GM20431 (cell line): Measurements from ENCODE around the gene ACY1.

ENCODE experiments used
- in situ Hi-C: fragments of 300-500 bp; cut with MseI, MboI; formaldehyde crosslinking; loops from one replicate; pipeline ENCODE4 v1.15.0; 2020; ENCODE audit warnings: low sequenced_read_pairs; ENCODE audit not compliant: unreplicated experiment

The ACY1 gene

DNA sequence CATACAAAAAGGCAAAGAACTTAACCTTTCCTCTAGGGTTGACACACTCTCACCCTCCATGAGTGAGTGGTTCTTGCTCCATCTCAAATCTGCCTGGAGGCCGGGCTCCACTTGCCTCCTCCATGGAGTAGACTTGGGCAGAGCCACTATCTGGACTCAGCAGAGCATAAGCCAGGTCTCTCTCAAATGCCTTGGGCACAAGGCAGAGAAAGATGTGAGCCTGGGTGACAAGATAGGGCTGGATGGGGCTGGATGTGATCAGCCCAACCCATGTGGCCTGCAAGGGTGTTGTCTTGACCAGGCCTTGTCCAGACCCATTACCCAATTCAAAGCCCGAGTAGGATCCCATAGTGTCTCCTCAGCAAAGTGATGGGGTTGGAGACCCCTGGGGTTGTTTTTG, 16.5 kb downstream of the ACY1 start:
- in situ Hi-C loops = loop anchor here (10.0 kb wide), 1 partner anchor 125 kb away; no protein-coding TSS in a partner anchor

DNA sequence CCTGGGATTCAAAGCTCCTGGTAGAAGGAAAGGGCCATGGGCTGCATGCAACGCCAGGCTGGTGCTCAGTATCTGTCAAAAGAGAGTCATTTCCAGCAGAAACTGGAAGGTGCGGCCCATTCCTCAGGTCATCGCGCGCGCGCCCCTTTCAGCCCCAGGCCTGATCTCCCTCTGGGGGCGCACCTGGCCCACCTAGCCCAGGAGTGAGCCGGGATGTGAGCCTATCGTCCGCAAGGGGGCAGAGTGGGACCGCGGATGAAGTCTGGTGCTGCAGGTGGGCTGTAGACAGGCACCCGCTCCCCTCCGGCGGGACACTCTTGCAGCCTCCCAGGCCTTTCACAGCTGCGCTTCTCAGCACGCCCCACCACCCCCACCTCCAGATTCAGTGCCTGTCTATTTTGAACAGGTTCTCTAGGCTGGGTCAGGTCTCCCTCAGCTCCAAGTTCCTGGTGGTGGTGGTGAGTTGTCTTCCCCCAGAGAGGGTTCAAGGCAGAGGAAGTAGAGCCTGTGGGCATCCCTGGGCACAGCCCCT, 18.2 kb downstream of the ACY1 start:
- in situ Hi-C loops = loop anchor here (10.0 kb wide), 1 partner anchor 123 kb away; no protein-coding TSS in a partner anchor

DNA sequence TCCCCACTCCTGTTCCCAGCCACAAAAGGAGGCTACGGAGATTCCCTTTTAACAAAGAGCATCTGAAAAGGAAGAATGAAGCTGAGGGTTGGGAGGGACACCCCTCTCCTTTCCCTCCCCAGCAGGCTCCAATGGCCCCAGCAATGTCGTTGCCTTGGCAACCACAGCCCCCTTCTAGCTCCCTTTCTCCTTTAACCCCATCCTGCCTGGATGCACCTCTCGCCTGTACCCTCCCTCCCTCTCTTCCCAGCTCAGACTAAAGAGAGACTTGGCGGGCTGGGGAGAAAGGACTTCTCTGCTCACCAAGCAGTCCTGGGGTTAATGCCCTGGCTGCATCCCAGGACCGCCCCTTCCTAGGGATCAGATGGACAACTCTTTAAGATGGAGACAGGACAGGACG, 19.4 kb downstream of the ACY1 start:
- in situ Hi-C loops = loop anchor here (10.0 kb wide), 1 partner anchor 122 kb away; no protein-coding TSS in a partner anchor

DNA sequence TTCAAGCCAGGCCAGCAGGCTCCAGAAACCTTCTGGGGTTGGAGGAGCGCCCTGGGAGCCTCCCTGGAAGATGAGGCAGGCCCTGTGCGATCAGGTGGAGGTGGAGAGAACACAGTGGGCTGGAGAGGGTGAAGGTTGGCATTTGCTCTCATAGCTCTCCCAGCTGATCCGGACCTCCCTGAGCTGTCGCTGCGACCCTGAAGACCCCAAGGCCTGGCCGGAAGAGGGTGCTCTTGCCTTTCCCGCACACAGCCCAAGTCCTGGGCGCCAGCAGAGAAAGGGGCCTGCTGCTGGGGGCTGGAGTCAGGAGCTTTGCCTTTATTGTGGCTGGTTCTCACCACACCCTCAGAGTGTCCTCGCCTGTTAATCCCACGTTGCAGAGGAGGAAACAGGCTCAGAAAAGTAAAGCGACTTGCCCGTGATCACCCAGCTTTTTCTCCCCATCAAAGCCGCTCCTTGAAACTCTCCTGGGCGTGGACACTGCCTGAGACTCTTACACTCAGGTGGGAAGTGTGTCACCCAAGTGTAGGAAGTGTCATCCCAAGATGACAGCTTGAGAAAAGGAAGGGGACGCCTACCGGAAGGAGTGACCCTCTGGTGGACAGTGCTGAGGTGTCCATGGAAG, 20.9 kb downstream of the ACY1 start:
- in situ Hi-C loops = loop anchor here (10.0 kb wide), 1 partner anchor 121 kb away; no protein-coding TSS in a partner anchor

DNA sequence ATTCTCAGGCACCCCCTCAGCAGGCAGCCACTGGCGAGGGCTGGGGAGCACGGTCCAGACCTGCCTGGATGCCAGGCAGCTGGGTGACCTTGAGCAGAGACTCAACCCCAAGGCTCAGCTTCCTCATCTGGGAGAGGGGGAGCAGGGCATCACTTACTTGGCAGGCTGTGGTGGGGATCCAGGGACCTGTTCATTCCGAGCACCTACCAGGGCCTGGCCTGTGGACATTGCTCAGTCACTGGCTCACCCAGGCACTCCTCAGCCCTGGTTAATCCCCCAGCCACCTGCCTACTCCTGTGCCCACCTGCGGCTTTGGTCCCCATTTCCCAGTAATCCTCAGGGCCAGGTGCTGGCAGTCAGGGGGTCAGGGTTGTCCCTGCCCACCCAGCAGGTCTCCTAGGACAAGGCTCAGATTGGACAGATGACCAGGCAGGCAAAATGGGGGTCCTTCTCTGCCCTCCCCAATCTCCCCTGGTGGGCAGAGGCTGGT, 21.6 kb downstream of the ACY1 start:
- in situ Hi-C loops = loop anchor here (10.0 kb wide), 1 partner anchor 120 kb away; no protein-coding TSS in a partner anchor

DNA sequence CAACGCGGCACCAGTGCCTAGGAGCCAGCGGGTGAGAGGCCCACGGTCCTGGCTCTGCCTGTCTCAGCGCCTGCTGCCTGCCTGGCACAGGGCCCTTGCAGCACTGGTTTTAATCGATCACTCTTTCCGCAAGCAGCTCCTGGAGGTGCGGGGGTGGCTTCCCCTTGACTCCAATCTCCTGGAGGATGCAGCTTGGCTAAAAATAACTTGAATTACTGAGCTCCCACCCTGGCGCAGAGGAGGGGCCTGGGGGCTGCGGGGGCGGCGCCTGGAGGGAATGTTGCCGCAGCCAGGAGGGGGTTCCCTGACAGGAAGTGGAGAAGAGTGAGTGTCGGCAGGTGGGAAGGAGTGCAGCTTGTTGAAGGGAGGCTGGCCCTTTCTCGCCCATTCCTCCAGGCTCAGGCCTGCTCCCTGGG, 22.2 kb downstream of the ACY1 start:
- in situ Hi-C loops = loop anchor here (10.0 kb wide), 1 partner anchor 119 kb away; no protein-coding TSS in a partner anchor

DNA sequence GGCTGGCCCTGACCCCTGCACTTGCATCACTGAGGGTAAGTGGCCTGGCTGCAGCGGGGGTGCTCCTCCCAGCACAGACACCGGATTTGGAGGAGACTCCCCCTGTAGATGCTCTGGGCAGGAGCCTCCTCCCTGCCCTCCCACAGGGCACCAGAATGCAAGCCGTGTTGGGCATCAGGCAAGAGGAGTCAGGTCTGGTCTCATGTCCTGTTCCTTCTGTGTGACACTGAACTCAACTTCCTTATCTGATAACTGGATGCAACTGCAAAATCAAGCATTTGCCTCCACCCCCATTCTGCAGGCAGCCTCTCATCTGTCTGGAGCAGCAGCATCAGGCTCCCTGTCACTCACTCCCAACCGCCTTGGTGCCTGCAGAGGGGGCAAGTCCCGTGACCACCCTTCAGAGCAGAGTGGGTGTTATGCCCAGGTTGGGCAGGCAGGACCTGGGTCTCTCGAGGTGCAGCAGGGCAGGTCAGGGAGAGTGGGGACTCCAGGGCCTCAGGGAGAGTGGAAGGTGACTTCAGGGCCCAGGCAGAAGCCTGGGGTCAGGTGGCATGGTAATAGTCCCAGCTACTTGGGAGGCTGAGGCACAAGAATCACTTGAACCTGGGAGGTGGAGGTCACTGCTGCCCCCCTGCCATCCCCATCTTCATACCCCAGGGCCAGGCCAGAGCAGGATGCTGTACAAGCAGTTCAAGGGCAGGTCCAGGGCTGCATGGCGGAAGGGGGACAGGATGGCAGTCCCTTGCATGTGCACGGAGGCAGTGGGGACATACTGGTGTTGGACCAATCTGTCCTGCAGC, 22.9 kb downstream of the ACY1 start:
- in situ Hi-C loops = loop anchor here (10.0 kb wide), 1 partner anchor 119 kb away; no protein-coding TSS in a partner anchor

DNA sequence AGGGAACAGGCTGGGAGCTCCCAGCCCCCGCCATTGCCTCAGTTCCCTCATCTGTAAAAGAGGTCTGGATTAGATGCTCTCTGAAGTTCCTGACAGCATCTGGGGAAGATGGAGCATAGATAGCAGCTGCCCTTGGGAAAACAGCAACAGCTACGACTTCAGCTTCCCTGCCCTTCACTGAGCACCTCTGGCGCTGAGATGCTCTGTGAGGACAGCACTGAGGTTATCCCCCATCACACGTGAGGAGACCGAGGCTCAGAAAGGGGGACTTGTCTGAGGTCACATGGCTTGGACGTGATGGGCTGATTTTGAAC, 23.4 kb downstream of the ACY1 start:
- in situ Hi-C loops = loop anchor here (10.0 kb wide), 1 partner anchor 118 kb away; no protein-coding TSS in a partner anchor

DNA sequence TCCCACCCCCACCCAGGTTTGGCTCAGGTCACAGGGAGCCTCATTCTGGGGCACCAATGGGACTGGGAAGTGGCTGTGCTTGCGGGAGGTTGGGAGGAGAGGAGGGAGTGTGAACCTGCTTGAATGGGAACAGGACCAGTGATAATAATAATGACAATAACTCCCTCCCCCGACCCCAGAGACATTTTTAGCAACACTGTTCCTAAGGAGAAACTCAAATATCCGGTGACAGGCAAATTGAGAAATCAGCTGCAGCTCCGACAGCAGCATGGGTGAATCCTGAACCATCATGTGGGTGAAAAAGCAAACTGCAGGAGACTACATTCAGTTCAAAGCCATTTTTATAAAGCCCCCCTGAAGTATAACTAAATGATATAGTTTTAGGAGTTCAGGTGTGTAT, 24.0 kb downstream of the ACY1 start:
- in situ Hi-C loops = loop anchor here (10.0 kb wide), 1 partner anchor 118 kb away; no protein-coding TSS in a partner anchor

DNA sequence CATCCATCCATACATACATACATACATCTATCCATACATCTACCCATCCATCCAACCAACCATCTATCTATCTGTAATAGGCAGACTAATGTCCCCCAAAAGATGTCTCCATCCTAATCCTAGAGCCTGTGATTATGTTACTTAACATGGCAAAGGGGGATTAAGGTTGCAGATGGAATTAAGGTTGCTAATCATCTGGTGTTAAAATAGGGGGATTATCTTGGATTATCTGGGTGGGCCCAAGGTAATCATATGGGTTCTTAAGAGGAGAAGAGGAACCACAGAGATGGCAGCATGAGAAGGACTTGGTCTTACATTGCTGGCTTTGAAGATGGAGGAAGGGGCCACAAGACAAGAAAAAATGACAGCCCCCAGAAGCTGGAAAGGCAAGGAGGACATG, 27.1 kb downstream of the ACY1 start:
- in situ Hi-C loops = no loop called here

DNA sequence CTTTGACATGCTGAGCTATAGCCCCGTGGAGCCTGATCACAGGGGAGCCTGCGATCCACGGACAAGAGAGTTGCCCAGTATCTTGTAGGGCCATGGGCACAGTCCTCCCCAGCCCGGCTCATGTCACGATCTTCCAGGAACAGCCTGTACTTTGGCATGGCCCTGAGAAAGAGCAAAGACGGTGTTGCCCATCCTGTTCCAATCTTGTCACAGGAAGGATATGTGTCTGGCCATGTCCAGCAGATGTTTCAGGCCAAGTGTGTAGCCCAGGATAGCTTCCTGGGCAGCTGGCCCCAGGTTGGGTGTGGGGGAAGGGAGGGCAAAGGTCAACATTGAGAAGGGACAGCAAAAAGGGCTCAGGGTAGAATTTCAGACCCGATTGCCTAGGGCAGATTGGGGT, 29.4 kb downstream of the ACY1 start:
- in situ Hi-C loops = no loop called here

DNA sequence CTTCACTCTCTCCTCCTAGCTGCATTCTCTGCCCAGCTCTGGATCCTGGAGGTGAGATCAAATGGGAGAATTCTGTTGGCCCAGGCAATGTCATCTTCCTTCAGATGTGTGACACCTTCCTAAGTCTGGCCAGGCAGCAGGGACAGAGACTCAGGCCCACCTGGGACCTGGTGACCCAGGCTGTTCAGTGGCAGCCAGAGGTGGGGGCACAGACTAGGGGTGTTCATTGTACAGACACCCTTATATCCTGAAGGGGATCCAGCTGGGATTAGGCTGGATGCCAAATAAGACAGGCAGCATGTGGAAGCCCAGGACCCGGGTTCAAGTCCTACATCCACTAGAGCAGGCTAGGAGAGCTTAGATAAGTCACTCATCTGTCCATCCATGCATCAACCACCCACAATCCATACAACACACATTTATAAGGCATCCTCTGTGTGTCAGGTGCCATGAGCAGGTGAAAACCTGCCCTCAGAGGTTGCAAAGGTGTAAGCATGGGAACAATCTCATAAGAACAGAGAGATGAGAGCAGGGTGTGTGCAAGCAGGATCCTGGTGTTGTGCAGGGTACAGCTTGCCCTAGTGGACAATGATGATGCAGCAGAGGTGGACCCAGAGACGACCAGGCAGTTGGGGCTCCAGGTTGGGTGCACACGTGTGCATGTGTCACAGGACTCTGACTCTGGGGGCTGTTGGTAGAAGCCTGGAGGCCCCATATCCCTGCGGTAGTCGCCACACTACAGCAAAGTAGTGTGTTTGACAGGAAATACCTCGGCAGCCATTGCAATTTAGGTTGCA, 30.7 kb downstream of the ACY1 start:
- in situ Hi-C loops = no loop called here

DNA sequence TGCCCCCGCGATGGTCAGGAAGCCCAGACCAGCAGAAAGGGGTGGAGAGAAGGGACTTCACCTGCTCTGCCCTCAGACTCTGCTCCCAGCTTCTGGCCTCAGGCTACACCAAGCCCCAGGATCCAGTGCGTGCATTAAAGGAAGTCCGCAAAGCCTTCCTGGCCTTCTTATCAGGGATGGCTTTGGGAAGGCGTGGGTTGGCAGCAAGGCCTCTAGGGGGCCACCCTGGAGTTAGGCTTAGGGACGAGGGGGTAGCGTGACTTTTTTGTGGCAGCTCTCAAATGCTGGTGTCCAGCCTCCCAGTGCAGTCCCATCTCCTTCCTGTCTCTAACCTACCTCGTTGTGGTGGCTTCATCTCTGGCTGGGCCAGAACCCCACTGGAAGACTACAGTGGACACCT, 31.3 kb downstream of the ACY1 start:
- in situ Hi-C loops = no loop called here

DNA sequence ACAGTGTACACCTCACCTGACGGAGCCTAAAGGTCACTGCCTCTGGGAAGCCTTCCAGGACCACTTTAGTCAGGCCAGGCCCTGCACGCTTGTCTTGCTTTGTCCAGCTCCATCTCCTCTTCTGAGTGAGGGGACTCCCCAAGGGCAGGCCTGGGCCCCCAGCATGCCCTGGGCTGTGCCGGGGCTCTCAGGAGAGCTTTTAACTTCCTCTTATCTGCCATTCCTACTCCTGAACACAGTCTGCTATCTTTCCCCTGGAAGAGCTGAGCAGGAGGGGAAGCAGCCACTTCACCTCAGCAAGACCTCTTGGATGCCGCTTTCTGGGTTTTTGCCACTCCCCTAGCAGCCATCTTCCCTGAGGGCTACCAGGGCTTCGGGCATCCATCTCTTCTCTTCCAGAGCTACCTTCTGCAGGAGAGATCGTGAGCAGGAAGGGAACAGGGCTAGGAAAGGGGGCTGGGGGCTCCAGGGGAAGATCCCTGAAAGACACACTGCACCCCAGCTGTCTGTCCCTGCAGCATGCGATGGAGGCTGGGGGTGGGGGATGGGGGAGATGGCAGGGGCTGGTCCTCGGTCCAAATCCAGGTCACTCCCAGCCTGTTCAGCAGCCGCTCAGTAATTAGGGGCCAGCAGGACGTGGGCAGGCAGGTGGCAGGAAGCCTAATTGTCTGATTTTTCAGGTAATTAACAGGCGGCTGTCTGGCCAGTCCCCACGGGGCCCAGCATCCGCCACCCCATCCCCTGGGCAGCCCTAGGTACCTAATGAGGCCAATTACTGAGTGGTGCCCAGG, 32.3 kb downstream of the ACY1 start:
- in situ Hi-C loops = no loop called here

DNA sequence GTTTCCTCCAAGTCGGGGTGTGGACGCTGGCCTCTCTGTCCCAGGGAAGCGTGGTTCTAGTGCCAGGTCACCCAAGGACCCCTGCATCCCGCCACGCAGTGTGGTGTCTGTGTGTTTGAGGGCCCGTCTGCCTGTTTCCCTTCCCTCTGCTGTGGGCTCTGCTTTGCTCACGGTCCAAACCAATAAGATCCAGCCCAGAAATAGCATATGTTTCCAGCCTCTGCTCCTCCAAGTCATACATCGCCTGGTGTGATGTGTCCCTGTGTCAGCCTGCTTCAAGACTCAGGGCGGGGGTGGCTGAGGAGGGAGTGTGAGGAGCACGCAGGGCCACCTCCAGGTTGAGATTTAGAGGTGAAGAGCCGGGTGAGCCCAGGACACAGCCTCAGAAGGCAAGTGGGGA, 34.3 kb downstream of the ACY1 start:
- in situ Hi-C loops = no loop called here

DNA sequence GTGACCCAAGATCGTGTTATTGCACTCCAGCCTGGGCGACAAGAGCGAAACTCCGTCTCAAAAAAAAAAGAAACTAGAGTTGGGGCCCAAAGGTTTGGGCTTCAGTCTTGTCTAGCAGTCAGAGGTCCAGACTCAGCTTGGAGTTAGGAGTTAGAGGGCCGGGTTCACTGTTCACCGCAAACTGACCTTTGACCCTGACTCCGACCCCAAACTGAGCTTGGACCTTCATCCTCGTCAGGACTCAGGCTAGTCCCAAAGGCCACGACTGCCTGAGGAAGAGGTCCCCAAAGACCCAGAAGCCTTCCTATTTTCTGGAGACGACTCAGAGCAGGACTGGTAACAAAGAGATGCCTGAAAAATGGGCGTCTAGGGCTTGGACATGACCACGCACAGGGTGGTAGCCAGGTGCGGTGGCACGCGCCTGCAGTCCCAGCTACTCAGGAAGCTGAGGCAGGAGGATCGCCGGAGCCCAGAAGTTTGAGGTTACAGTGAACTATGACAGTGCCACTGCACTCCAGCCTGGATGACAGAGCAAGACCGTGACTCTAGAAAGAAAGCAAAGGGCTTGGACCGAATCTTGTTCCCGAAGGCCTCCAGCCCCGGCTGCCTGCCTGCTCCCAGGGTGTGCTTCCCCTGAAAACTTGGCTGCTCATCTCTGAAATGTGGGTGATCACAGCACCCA, 35.1 kb downstream of the ACY1 start:
- in situ Hi-C loops = no loop called here

DNA sequence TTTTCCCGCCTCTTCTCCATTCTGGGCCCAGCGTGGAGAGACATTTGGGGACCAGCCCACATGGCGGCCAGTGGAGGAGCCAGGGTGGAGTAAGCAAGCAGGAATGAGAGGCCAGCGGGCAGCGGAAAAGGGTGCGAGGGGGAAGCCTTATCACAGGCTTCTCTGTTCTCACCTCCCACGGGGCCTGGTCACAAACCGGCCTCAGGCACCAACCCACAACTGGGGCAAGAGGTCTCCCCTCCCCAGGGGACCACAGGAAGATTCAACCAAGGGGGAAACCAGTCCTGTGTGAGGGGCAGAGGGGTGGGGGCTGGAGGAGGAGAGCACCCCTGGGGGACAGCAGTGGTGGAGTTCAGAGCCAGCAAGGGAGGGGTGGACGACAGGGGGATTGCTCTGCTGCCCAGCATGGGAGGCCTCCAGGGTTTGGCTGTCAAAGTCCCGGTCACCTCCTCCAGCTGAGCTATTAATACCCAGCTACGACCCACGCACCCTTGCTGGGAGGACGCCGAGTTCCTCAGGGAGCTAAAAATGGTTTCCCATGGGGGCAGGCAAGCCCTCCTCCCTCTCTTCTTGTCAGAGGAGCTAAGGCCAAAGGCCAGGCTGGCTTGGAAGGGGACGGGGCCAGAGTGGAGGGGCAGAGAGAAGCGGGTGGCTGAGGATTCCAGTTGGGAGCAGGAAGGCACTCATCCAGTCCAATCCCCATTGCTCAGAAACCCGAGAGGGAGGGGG, 36.2 kb downstream of the ACY1 start:
- in situ Hi-C loops = no loop called here

DNA sequence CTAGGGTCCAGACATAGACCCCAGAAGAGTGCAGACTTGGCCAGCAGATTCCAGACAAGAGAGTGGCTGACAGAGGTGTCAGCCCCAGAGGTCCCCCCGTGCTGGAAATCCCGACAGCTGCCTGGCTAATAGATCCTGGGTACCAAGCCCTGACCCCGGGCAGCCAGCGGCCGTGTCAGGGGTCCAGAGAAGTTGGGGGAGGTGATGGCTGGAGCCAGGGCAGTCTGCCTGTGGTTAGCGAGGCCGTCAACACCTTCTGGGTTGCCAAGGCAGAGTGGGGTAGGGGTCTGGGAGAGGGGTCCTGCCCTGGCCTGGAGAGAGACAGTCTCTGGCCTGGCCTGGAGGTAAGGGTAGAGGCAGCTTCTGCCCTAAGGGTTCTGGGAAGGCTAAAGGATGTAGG, 37.5 kb downstream of the ACY1 start:
- in situ Hi-C loops = no loop called here
